ENCODE results near the gene HMG20A.

The HMG20A gene

GRCh38 chr15:77475898-77476297, 55.2 kb downstream of the HMG20A start:
- Histone ChIP-seq H2AFZ (ENCODE audit: low read length) (no peak overlapping the region), H3K9me3 (ENCODE audit: insufficient read depth, low read depth, low read length) (no peaks in the 10 kb centered on the region), H3K9ac (ENCODE audit: low read depth, low read length, poor library complexity, severe bottlenecking) (no peak overlapping the region), H3K36me3 (ENCODE audit: insufficient read depth, low read length) (peaks cover 84% of the 10 kb centered on the region), H3K9me2 (replicated peaks; ENCODE audit: low read depth, low read length) (no peaks in the 10 kb centered on the region), H3F3A (ENCODE audit: low read depth) (no peaks in the 10 kb centered on the region), H3K4me1 (ENCODE audit: insufficient read depth, low read length, poor library complexity, severe bottlenecking) (no peaks in the 10 kb centered on the region), H3K27me3 (ENCODE audit: insufficient read depth, low read length, poor library complexity, severe bottlenecking) (no peaks in the 10 kb centered on the region), H3K4me2 (ENCODE audit: low read depth, low read length, poor library complexity, severe bottlenecking) (no peak overlapping the region), H3K4me3 (ENCODE audit: low read length, poor library complexity, severe bottlenecking) (no peak overlapping the region), H3K79me2 (ENCODE audit: insufficient read depth, low read length) (no peaks in the 10 kb centered on the region), H4K20me1 (ENCODE audit: insufficient read depth, low read length, poor library complexity, severe bottlenecking) (no peaks in the 10 kb centered on the region)
- TF ChIP-seq EZH2phosphoT487 (IDR thresholded peaks at IDR 0.05; ENCODE audit: borderline replicate concordance) = no peak

GRCh38 chr15:77476995-77477394, 56.3 kb downstream of the HMG20A start:
- Histone ChIP-seq H3K9me3 (ENCODE audit: insufficient read depth, low read depth, low read length) (no peaks in the 10 kb centered on the region), H4K20me1 (ENCODE audit: insufficient read depth, low read length, poor library complexity, severe bottlenecking) (no peaks in the 10 kb centered on the region), H3F3A (ENCODE audit: low read depth) (no peaks in the 10 kb centered on the region), H3K79me2 (ENCODE audit: insufficient read depth, low read length) (no peaks in the 10 kb centered on the region), H3K9ac (ENCODE audit: low read depth, low read length, poor library complexity, severe bottlenecking) (no peak overlapping the region), H3K4me1 (ENCODE audit: insufficient read depth, low read length, poor library complexity, severe bottlenecking) (no peaks in the 10 kb centered on the region), H3K4me2 (ENCODE audit: low read depth, low read length, poor library complexity, severe bottlenecking) (no peak overlapping the region), H3K27me3 (ENCODE audit: insufficient read depth, low read length, poor library complexity, severe bottlenecking) (no peaks in the 10 kb centered on the region), H3K4me3 (ENCODE audit: low read length, poor library complexity, severe bottlenecking) (no peak overlapping the region), H3K36me3 (ENCODE audit: insufficient read depth, low read length) (peaks cover 85% of the 10 kb centered on the region), H2AFZ (ENCODE audit: low read length) (no peak overlapping the region), H3K9me2 (replicated peaks; ENCODE audit: low read depth, low read length) (no peaks in the 10 kb centered on the region)
- no peak for TF ChIP-seq EZH2phosphoT487 (IDR thresholded peaks at IDR 0.05; ENCODE audit: borderline replicate concordance)
- no peak for TF ChIP-seq CTCF (conservative IDR thresholded peaks at IDR 0.05; ENCODE audit: low read length)

- no peaks in the 10 kb centered on the region for H3K9me2 ChIP-seq (replicated peaks; ENCODE audit: low read depth, low read length)
- no peaks in the 10 kb centered on the region for H3K27me3 ChIP-seq (ENCODE audit: insufficient read depth, low read length, poor library complexity, severe bottlenecking)
- no peaks in the 10 kb centered on the region for H4K20me1 ChIP-seq (ENCODE audit: insufficient read depth, low read length, poor library complexity, severe bottlenecking)
- no peak overlapping the region for H2AFZ ChIP-seq (ENCODE audit: low read length)
- H3K9me3 ChIP-seq (ENCODE audit: insufficient read depth, low read depth, low read length) = no peaks in the 10 kb centered on the region
- no peak overlapping the region for H3K4me3 ChIP-seq (ENCODE audit: low read length, poor library complexity, severe bottlenecking)
- peaks cover 84% of the 10 kb centered on the region for H3K36me3 ChIP-seq (ENCODE audit: insufficient read depth, low read length)
- H3K4me1 ChIP-seq (ENCODE audit: insufficient read depth, low read length, poor library complexity, severe bottlenecking) = no peaks in the 10 kb centered on the region
- no peak overlapping the region for H3K4me2 ChIP-seq (ENCODE audit: low read depth, low read length, poor library complexity, severe bottlenecking)
- TF ChIP-seq CTCF (conservative IDR thresholded peaks at IDR 0.05; ENCODE audit: low read length) = no peak
- TF ChIP-seq EZH2phosphoT487 (IDR thresholded peaks at IDR 0.05; ENCODE audit: borderline replicate concordance) = no peak
- H3K79me2 ChIP-seq (ENCODE audit: insufficient read depth, low read length) = no peaks in the 10 kb centered on the region
- no peaks in the 10 kb centered on the region for H3F3A ChIP-seq (ENCODE audit: low read depth)
- no peak overlapping the region for H3K9ac ChIP-seq (ENCODE audit: low read depth, low read length, poor library complexity, severe bottlenecking)
Observed at GRCh38 chr15:77478051-77478450, 57.4 kb downstream of the HMG20A start.

- no peaks in the 10 kb centered on the region for H3K9me3 ChIP-seq (ENCODE audit: insufficient read depth, low read depth, low read length)
- peaks cover 84% of the 10 kb centered on the region for H3K36me3 ChIP-seq (ENCODE audit: insufficient read depth, low read length)
- H4K20me1 ChIP-seq (ENCODE audit: insufficient read depth, low read length, poor library complexity, severe bottlenecking) = no peaks in the 10 kb centered on the region
- no peak overlapping the region for H3K4me3 ChIP-seq (ENCODE audit: low read length, poor library complexity, severe bottlenecking)
- no peak for TF ChIP-seq CTCF (conservative IDR thresholded peaks at IDR 0.05; ENCODE audit: low read length)
- no peak for TF ChIP-seq EZH2phosphoT487 (IDR thresholded peaks at IDR 0.05; ENCODE audit: borderline replicate concordance)
- no peaks in the 10 kb centered on the region for H3K9me2 ChIP-seq (replicated peaks; ENCODE audit: low read depth, low read length)
- H3K9ac ChIP-seq (ENCODE audit: low read depth, low read length, poor library complexity, severe bottlenecking) = no peak overlapping the region
- no peak overlapping the region for H2AFZ ChIP-seq (ENCODE audit: low read length)
- no peaks in the 10 kb centered on the region for H3K4me1 ChIP-seq (ENCODE audit: insufficient read depth, low read length, poor library complexity, severe bottlenecking)
- no peak overlapping the region for H3K4me2 ChIP-seq (ENCODE audit: low read depth, low read length, poor library complexity, severe bottlenecking)
- H3K79me2 ChIP-seq (ENCODE audit: insufficient read depth, low read length) = no peaks in the 10 kb centered on the region
- no peaks in the 10 kb centered on the region for H3F3A ChIP-seq (ENCODE audit: low read depth)
- H3K27me3 ChIP-seq (ENCODE audit: insufficient read depth, low read length, poor library complexity, severe bottlenecking) = no peaks in the 10 kb centered on the region
Observed at GRCh38 chr15:77479015-77479414, 58.3 kb downstream of the HMG20A start.
